CD4-positive, alpha-beta memory T cell (primary cell): ENCODE results near the gene FAM163A. TPM values are rescaled to one million over a fixed set of nuclear protein-coding genes. Genes with fewer than 3 reads are reported as not detected.

ENCODE experiments used
- CTCF ChIA-PET: fragments of 350-600 bp; sonication (Branson Sonifier 250); formaldehyde crosslinking; loops from one replicate; lab custom pipeline; 2021; ENCODE audit warnings: inconsistent platforms; ENCODE audit not compliant: partially characterized antibody; lab: Charles Lee
- POLR2A ChIA-PET: fragments of 350-600 bp; sonication (Branson Sonifier 250); formaldehyde crosslinking; loops from one replicate; lab custom pipeline; 2021; ENCODE audit not compliant: partially characterized antibody; lab: Charles Lee
- DNase-seq, 5 donors: peaks; one replicate each; pipeline versions ENCODE4 v3.0.0 to v3.0.0-alpha.2; 2020 to 2022; ENCODE audit warnings: mixed read lengths in 1 of 5
- H3K27ac ChIP-seq: one replicate; pipeline ENCODE4 v1.7.0; 2013; ENCODE audit warnings: low read depth, low read length
- H3K27me3 ChIP-seq: 2 replicates; pipeline ENCODE4 v1.7.0; 2013; ENCODE audit warnings: mild to moderate bottlenecking, low read length, moderate library complexity; ENCODE audit not compliant: insufficient read depth
- H3K36me3 ChIP-seq: 2 replicates; pipeline ENCODE4 v1.7.0; 2013; ENCODE audit warnings: mild to moderate bottlenecking, low read length, moderate library complexity; ENCODE audit not compliant: insufficient read depth
- H3K4me1 ChIP-seq: 2 replicates; pipeline ENCODE4 v1.7.0; 2013; ENCODE audit warnings: mild to moderate bottlenecking, low read length, moderate library complexity; ENCODE audit not compliant: insufficient read depth
- H3K4me3 ChIP-seq, 2 donors: one replicate each; pipeline ENCODE4 v1.7.0; 2013; ENCODE audit warnings: low read length in 2 of 2, mild to moderate bottlenecking in 1 of 2
- H3K9me3 ChIP-seq, 2 donors: one replicate each; pipeline ENCODE4 v1.7.0; 2013; ENCODE audit warnings: low read length in 2 of 2, control low read depth in 1 of 2; ENCODE audit not compliant: control insufficient read depth in 1 of 2
- H3K27ac Mint-ChIP-seq, 7 donors: one replicate each; pipeline ENCODE4 v1.8.0; 2020 to 2021; ENCODE audit warnings: mixed read lengths in 7 of 7, mild to moderate bottlenecking in 6 of 7, inconsistent platforms in 3 of 7, moderate library complexity in 3 of 7
- H3K27me3 Mint-ChIP-seq, 2 donors: one replicate each; pipeline ENCODE4 v1.8.0; 2020 to 2021; ENCODE audit warnings: mixed read lengths in 2 of 2
- H3K36me3 Mint-ChIP-seq, 2 donors: one replicate each; pipeline ENCODE4 v1.8.0; 2020 to 2021; ENCODE audit warnings: mixed read lengths in 2 of 2, inconsistent platforms in 1 of 2, mild to moderate bottlenecking in 1 of 2
- H3K4me1 Mint-ChIP-seq, 4 donors: one replicate each; pipeline ENCODE4 v1.8.0; 2020 to 2021; ENCODE audit warnings: mixed read lengths in 4 of 4, mild to moderate bottlenecking in 1 of 4
- H3K4me3 Mint-ChIP-seq, 8 donors: one replicate each; pipeline ENCODE4 v1.8.0; 2020 to 2021; ENCODE audit warnings: mixed read lengths in 8 of 8, mild to moderate bottlenecking in 7 of 8, moderate library complexity in 6 of 8, inconsistent platforms in 3 of 8
- H3K9me3 Mint-ChIP-seq, 8 donors: one replicate each; pipeline ENCODE4 v1.8.0; 2020 to 2021; ENCODE audit warnings: mixed read lengths in 8 of 8, mild to moderate bottlenecking in 5 of 8, inconsistent platforms in 3 of 8, moderate library complexity in 1 of 8
- intact Hi-C: fragments of 100-400 bp; cut with micrococcal nuclease; formaldehyde crosslinking; loops from one replicate; pipeline ENCODE4 v1.15.1; 2023
- polyA plus RNA-seq, 2 donors: library from polyadenylated mRNA; unstranded; fragments of 300-500 nt; fragmentation: Illumina TruSeq; gene quantifications; one replicate each; pipeline ENCODE4 v1.2.3, GENCODE V29; 2021
- total RNA-seq, 2 experiments: library from RNA; stranded (reverse); gene quantifications; one replicate each; pipeline ENCODE4 v1.2.3, GENCODE V29; 2021

The FAM163A gene
- total and polyA plus RNA-seq, 4 experiments from 2014 or later, result 0.11 to 0.29 (median 0.20) TPM; not detected in 1

DNA sequence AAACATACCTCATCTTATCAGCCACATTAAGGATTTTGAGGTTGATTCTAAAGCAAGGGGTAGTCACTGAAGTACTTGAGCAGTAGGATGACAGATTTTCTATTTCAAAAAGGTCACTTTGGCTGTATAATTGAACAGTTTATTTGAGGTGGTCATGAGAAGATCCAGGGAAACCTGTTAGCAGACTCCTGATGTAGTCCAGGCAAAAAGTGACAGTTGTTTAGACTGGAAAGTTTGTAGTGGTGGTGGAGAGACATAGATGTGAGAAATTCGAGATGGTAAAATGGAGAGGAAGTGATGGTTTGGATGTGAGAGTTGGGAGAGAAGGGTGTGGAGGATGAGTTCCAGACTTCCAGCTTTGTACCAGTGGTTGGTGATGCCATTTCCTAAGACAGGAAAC lies 7.5 kb downstream of the FAM163A start:
- Histone ChIP-seq H3K4me1 (no peaks in the 10 kb centered on the region), H3K27me3 (peaks cover 4% of the 10 kb centered on the region), H3K9me3 (no peaks in the 10 kb centered on the region), H3K4me3 (no peak overlapping the region), H3K27ac (no peak overlapping the region), H3K36me3 (no peaks in the 10 kb centered on the region)
- intact Hi-C loops, result no loop called here
- peaks cover 32 to 33% of the 10 kb centered on the region in 2 donors for H3K27me3 Mint-ChIP-seq
- H3K9me3 Mint-ChIP-seq, result peaks cover 0 to 8% (median 4%) of the 10 kb centered on the region in 8 donors
- CTCF ChIA-PET, result interaction anchor here (1.1 to 1.3 kb wide), 2 partner anchors 44 to 64 kb away, joined by 3 to 4 read pairs; no protein-coding TSS in a partner anchor
- H3K4me3 Mint-ChIP-seq, result no peak overlapping the region
- no peak overlapping the region for H3K27ac Mint-ChIP-seq
- POLR2A ChIA-PET, result no interaction called here
- H3K4me1 Mint-ChIP-seq, result no peaks in the 10 kb centered on the region
- H3K36me3 Mint-ChIP-seq, result peaks cover 0 to 5% of the 10 kb centered on the region in 2 donors
- no peak for DNase-seq

DNA sequence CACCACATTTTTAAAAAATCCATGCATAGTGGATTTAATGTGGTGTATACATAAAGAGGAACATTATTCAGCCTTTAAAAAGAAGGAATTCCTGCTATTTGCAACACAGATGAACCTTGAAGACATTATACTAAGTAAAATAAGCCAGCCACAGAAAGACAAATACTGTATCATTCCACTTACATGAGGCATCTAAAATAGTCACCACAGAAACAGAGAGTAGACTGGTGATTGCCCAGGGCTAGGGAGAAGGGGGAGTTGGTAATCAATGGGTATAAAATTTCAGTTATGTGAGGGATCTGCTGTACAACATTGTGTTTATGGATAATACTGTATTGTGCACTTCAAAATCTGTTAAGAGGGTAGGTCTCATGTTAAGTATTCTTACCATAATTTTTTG lies 10.0 kb downstream of the FAM163A start:
- Histone ChIP-seq H3K27ac (no peak overlapping the region), H3K27me3 (no peaks in the 10 kb centered on the region), H3K9me3 (no peaks in the 10 kb centered on the region), H3K4me1 (no peaks in the 10 kb centered on the region), H3K36me3 (no peaks in the 10 kb centered on the region), H3K4me3 (no peak overlapping the region)
- no peak for DNase-seq
- H3K27ac Mint-ChIP-seq, result no peak overlapping the region
- ChIA-PET CTCF (no interaction called here), POLR2A (no interaction called here)
- no peaks in the 10 kb centered on the region for H3K4me1 Mint-ChIP-seq
- intact Hi-C loops, result no loop called here
- peaks cover 14 to 17% of the 10 kb centered on the region in 2 donors for H3K27me3 Mint-ChIP-seq
- H3K4me3 Mint-ChIP-seq, result no peak overlapping the region
- H3K9me3 Mint-ChIP-seq, result peaks cover 0 to 8% (median 4%) of the 10 kb centered on the region in 8 donors
- H3K36me3 Mint-ChIP-seq, result peaks cover 0 to 5% of the 10 kb centered on the region in 2 donors

- H3K9me3 Mint-ChIP-seq, result peaks cover 0 to 8% (median 4%) of the 10 kb centered on the region in 8 donors
- H3K27ac ChIP-seq, result no peak overlapping the region
- no peaks in the 10 kb centered on the region for H3K9me3 ChIP-seq
- H3K27me3 Mint-ChIP-seq, result peaks cover 11 to 12% of the 10 kb centered on the region in 2 donors
- no peaks in the 10 kb centered on the region for H3K4me1 Mint-ChIP-seq
- no peak overlapping the region for H3K4me3 ChIP-seq
- H3K27ac Mint-ChIP-seq, result no peak overlapping the region
- no peak for DNase-seq
- intact Hi-C loops, result no loop called here
- H3K4me3 Mint-ChIP-seq, result no peak overlapping the region
- ChIA-PET CTCF (no interaction called here), POLR2A (no interaction called here)
- H3K36me3 Mint-ChIP-seq, result peaks cover 0 to 5% of the 10 kb centered on the region in 2 donors
- H3K27me3 ChIP-seq, result no peaks in the 10 kb centered on the region
- H3K36me3 ChIP-seq, result no peaks in the 10 kb centered on the region
- no peaks in the 10 kb centered on the region for H3K4me1 ChIP-seq
Measured at GRCh38 chr1:179754041-179754624, 11.0 kb downstream of the FAM163A start.

DNA sequence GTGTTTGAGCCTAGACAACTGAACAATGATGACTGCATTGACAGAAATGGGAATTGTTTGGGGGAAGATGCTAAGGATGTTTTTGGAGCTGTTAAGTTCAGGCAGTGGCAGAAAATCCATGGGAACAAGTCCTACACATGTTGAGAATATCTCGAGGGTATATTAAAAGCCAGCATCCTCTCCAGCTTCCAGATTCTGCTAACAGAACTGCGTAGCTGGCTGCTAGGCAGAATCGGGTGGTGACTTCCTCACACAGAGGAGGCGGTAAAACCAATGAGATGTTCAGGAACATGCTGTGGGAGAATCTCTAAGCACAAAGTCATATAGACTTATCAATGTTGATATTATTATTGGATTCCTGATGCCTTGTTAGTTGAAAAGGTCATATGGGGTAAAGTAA lies 14.8 kb downstream of the FAM163A start:
- H3K4me1 Mint-ChIP-seq, result no peaks in the 10 kb centered on the region
- no peaks in the 10 kb centered on the region for H3K36me3 Mint-ChIP-seq
- intact Hi-C loops, result no loop called here
- peaks cover 3 to 6% of the 10 kb centered on the region in 2 donors for H3K27me3 Mint-ChIP-seq
- no peak overlapping the region for H3K27ac Mint-ChIP-seq
- H3K36me3 ChIP-seq, result no peaks in the 10 kb centered on the region
- H3K9me3 Mint-ChIP-seq, result peaks cover 0 to 2% (median 0%) of the 10 kb centered on the region in 8 donors
- no peak overlapping the region for H3K4me3 ChIP-seq
- ChIA-PET POLR2A (no interaction called here), CTCF (no interaction called here)
- H3K27ac ChIP-seq, result no peak overlapping the region
- H3K4me1 ChIP-seq, result no peaks in the 10 kb centered on the region
- H3K4me3 Mint-ChIP-seq, result no peak overlapping the region
- no peaks in the 10 kb centered on the region for H3K27me3 ChIP-seq
- no peak for DNase-seq
- no peaks in the 10 kb centered on the region for H3K9me3 ChIP-seq

- POLR2A ChIA-PET, result no interaction called here
- no peak overlapping the region for H3K27ac Mint-ChIP-seq
- intact Hi-C loops, result no loop called here
- no peak overlapping the region for H3K4me3 Mint-ChIP-seq
- CTCF ChIA-PET, result no interaction called here
- H3K27me3 Mint-ChIP-seq, result peaks cover 0 to 2% of the 10 kb centered on the region in 2 donors
- no peaks in the 10 kb centered on the region for H3K9me3 ChIP-seq
- no peak for DNase-seq
- H3K4me1 Mint-ChIP-seq, result no peaks in the 10 kb centered on the region
- H3K4me3 ChIP-seq, result no peak overlapping the region
- no peaks in the 10 kb centered on the region for H3K36me3 Mint-ChIP-seq
- H3K4me1 ChIP-seq, result no peaks in the 10 kb centered on the region
- no peaks in the 10 kb centered on the region for H3K27me3 ChIP-seq
- H3K27ac ChIP-seq, result no peak overlapping the region
- H3K9me3 Mint-ChIP-seq, result peaks cover 0 to 2% (median 0%) of the 10 kb centered on the region in 8 donors
- no peaks in the 10 kb centered on the region for H3K36me3 ChIP-seq
Measured at GRCh38 chr1:179760521-179760920, 17.4 kb downstream of the FAM163A start.

GRCh38 chr1:179761296-179761695 lies 18.2 kb downstream of the FAM163A start:
- ChIA-PET CTCF (interaction anchor here (1.2 kb wide), 1 partner anchor 53 kb away, joined by 7 read pairs; no protein-coding TSS in a partner anchor), POLR2A (no interaction called here)
- DNase-seq, result no peak
- H3K36me3 Mint-ChIP-seq, result no peaks in the 10 kb centered on the region
- H3K9me3 ChIP-seq, result no peaks in the 10 kb centered on the region
- no peak overlapping the region for H3K27ac ChIP-seq
- no peak overlapping the region for H3K4me3 ChIP-seq
- H3K9me3 Mint-ChIP-seq, result peaks cover 0 to 2% (median 0%) of the 10 kb centered on the region in 8 donors
- no peak overlapping the region for H3K4me3 Mint-ChIP-seq
- H3K27ac Mint-ChIP-seq, result no peak overlapping the region
- H3K4me1 Mint-ChIP-seq, result no peaks in the 10 kb centered on the region
- peaks cover 0 to 2% of the 10 kb centered on the region in 2 donors for H3K27me3 Mint-ChIP-seq
- H3K27me3 ChIP-seq, result no peaks in the 10 kb centered on the region
- H3K36me3 ChIP-seq, result no peaks in the 10 kb centered on the region
- H3K4me1 ChIP-seq, result no peaks in the 10 kb centered on the region
- intact Hi-C loops, result no loop called here

DNA sequence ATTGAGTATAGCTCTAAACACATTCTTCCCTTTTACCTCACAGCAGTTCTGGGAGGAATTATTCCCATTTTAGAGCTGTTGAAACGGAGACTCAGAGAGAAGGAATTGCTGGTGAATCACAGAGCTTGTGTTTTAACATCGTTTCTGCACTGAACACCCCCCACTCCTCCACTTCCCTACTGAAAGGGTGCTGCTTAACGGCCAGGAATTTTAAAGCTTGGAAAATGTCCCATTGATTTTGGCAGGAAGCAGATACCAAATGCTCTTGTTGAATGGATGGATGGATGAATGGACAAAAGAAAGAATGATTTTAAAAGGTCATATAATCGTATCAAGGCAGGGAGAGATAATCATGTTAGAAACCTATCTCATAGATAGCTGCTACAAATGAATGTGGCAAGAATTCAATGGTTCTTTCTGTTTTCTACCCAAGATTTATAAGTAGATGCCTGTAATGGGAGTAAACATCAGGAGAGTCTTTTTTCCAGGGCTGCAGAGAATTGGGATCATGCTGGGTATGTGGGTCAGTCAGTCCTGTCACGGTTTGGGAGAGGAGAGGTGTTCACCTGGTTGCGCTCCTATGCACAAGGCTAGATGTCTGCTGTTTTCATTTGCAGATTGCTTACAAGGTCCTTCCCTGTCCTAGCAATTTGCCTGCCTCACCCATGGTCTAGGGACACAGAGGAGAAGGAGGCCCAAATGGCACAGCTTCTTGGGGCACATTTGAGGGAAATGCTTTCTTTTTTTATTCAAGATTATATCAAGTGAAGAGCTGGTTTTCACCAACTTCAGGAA lies 19.0 kb downstream of the FAM163A start:
- CTCF ChIA-PET, result interaction anchor here (0.9 to 1.2 kb wide), 2 partner anchors 12 to 53 kb away, joined by 3 to 7 read pairs; no protein-coding TSS in a partner anchor
- H3K4me3 Mint-ChIP-seq, result no peak overlapping the region
- H3K9me3 ChIP-seq, result no peaks in the 10 kb centered on the region
- DNase-seq, result no peak
- no peak overlapping the region for H3K27ac Mint-ChIP-seq
- no peaks in the 10 kb centered on the region for H3K4me1 Mint-ChIP-seq
- POLR2A ChIA-PET, result no interaction called here
- H3K27me3 ChIP-seq, result no peaks in the 10 kb centered on the region
- intact Hi-C loops, result no loop called here
- peaks cover 0 to 2% (median 0%) of the 10 kb centered on the region in 8 donors for H3K9me3 Mint-ChIP-seq
- no peaks in the 10 kb centered on the region for H3K36me3 Mint-ChIP-seq
- H3K4me3 ChIP-seq, result no peak overlapping the region
- H3K27ac ChIP-seq, result no peak overlapping the region
- no peaks in the 10 kb centered on the region for H3K4me1 ChIP-seq
- H3K27me3 Mint-ChIP-seq, result peaks cover 0 to 2% of the 10 kb centered on the region in 2 donors
- no peaks in the 10 kb centered on the region for H3K36me3 ChIP-seq
